SK-N-SH treated with all-trans-retinoic acid at 6 μM for 48 hours (cell line): ENCODE measurements around the gene FEZF1.

Experiments
- CSDC2 ChIP-seq: fragments of 250-450 bp; sonication (Bioruptor Pico); IDR thresholded peaks from 2 replicates; pipeline ENCODE4 v1.5.0; 2020; ENCODE audit warnings: mild to moderate bottlenecking, moderate library complexity
- ESRRG ChIP-seq: fragments of 250-450 bp; sonication (Bioruptor Pico); IDR thresholded peaks from 2 replicates; pipeline ENCODE4 v1.6.1; 2021; ENCODE audit warnings: mild to moderate bottlenecking
- OSR1 ChIP-seq: fragments of 250-450 bp; sonication (Bioruptor Pico); IDR thresholded peaks from 2 replicates; pipeline ENCODE4 v1.8.0; 2022; ENCODE audit warnings: moderate library complexity, mild to moderate bottlenecking, inconsistent platforms
- RARB ChIP-seq: fragments of 250-450 bp; sonication (Bioruptor Pico); IDR thresholded peaks from 2 replicates; pipeline ENCODE4 v1.8.0; 2021; ENCODE audit warnings: mild to moderate bottlenecking, moderate library complexity
- ZFP3 ChIP-seq: fragments of 250-450 bp; sonication (Bioruptor Pico); IDR thresholded peaks from 2 replicates; pipeline ENCODE4 v1.5.0; 2020; ENCODE audit warnings: mild to moderate bottlenecking, moderate library complexity
- ZFP30 ChIP-seq: fragments of 450-650 bp; formaldehyde crosslinking; IDR thresholded peaks from 2 replicates; pipeline ENCODE4 v1.5.0; 2022; ENCODE audit warnings: mild to moderate bottlenecking, moderate library complexity
- ZNF565 ChIP-seq: fragments of 450-650 bp; formaldehyde crosslinking; conservative IDR thresholded peaks from 2 replicates; pipeline ENCODE4 v1.5.0; 2020; ENCODE audit warnings: low read depth, mild to moderate bottlenecking, moderate library complexity
- ZNF8 ChIP-seq: fragments of 450-650 bp; formaldehyde crosslinking; IDR thresholded peaks from 2 replicates; pipeline ENCODE4 v1.5.0; 2020; ENCODE audit warnings: mild to moderate bottlenecking, moderate library complexity
- TF ChIP-seq, protein P1 (sequence below): fragments of 250-450 bp; sonication (Bioruptor Pico); IDR thresholded peaks from 2 replicates; pipeline ENCODE4 v1.5.0; 2020; ENCODE audit warnings: mild to moderate bottlenecking, moderate library complexity
- TF ChIP-seq, protein P2 (sequence below): fragments of 250-450 bp; sonication (Bioruptor Pico); IDR thresholded peaks from 2 replicates; pipeline ENCODE4 v1.5.1; 2021; ENCODE audit warnings: mild to moderate bottlenecking, moderate library complexity
- TF ChIP-seq, protein P3 (sequence below): fragments of 250-450 bp; sonication (Bioruptor Pico); IDR thresholded peaks from 2 replicates; pipeline ENCODE4 v1.8.0; 2021; ENCODE audit warnings: low read depth, mild to moderate bottlenecking, moderate library complexity, borderline replicate concordance
- TF ChIP-seq, protein P4 (sequence below): fragments of 250-450 bp; sonication (Bioruptor Pico); IDR thresholded peaks from 2 replicates; pipeline ENCODE4 v1.8.0; 2020; ENCODE audit warnings: mild to moderate bottlenecking, moderate library complexity, borderline replicate concordance

DNA sequence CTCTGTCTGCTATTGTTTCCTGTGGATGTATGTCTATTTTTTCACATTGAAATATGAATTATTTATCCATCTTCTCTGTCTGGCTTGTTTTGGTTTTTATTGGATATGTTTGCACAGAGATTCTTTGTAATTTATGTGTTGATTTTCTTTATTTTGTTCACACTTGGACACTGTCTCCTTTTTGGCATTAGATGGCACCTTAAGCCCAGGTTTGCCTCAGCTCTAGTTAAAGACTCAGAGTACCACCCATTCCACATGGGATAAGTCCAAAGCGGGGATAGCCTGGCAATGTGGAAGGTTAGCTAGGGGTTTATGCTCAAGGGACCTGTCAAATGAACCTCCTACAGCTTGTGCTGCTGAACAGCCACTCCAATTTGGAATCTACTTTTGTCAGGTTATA, 14.1 kb downstream of the FEZF1 start:
- no peak for TF ChIP-seq ZNF565 (CRISPR knock-in tag)
- TF ChIP-seq, protein P1, sequence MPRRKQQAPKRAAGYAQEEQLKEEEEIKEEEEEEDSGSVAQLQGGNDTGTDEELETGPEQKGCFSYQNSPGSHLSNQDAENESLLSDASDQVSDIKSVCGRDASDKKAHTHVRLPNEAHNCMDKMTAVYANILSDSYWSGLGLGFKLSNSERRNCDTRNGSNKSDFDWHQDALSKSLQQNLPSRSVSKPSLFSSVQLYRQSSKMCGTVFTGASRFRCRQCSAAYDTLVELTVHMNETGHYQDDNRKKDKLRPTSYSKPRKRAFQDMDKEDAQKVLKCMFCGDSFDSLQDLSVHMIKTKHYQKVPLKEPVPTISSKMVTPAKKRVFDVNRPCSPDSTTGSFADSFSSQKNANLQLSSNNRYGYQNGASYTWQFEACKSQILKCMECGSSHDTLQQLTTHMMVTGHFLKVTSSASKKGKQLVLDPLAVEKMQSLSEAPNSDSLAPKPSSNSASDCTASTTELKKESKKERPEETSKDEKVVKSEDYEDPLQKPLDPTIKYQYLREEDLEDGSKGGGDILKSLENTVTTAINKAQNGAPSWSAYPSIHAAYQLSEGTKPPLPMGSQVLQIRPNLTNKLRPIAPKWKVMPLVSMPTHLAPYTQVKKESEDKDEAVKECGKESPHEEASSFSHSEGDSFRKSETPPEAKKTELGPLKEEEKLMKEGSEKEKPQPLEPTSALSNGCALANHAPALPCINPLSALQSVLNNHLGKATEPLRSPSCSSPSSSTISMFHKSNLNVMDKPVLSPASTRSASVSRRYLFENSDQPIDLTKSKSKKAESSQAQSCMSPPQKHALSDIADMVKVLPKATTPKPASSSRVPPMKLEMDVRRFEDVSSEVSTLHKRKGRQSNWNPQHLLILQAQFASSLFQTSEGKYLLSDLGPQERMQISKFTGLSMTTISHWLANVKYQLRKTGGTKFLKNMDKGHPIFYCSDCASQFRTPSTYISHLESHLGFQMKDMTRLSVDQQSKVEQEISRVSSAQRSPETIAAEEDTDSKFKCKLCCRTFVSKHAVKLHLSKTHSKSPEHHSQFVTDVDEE (CRISPR knock-in tag) = no peak
- TF ChIP-seq, protein P2, sequence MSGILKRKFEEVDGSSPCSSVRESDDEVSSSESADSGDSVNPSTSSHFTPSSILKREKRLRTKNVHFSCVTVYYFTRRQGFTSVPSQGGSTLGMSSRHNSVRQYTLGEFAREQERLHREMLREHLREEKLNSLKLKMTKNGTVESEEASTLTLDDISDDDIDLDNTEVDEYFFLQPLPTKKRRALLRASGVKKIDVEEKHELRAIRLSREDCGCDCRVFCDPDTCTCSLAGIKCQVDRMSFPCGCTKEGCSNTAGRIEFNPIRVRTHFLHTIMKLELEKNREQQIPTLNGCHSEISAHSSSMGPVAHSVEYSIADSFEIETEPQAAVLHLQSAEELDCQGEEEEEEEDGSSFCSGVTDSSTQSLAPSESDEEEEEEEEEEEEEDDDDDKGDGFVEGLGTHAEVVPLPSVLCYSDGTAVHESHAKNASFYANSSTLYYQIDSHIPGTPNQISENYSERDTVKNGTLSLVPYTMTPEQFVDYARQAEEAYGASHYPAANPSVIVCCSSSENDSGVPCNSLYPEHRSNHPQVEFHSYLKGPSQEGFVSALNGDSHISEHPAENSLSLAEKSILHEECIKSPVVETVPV (CRISPR knock-in tag) = no peak
- TF ChIP-seq ZFP3 (CRISPR knock-in tag) = no peak
- TF ChIP-seq, protein P3, sequence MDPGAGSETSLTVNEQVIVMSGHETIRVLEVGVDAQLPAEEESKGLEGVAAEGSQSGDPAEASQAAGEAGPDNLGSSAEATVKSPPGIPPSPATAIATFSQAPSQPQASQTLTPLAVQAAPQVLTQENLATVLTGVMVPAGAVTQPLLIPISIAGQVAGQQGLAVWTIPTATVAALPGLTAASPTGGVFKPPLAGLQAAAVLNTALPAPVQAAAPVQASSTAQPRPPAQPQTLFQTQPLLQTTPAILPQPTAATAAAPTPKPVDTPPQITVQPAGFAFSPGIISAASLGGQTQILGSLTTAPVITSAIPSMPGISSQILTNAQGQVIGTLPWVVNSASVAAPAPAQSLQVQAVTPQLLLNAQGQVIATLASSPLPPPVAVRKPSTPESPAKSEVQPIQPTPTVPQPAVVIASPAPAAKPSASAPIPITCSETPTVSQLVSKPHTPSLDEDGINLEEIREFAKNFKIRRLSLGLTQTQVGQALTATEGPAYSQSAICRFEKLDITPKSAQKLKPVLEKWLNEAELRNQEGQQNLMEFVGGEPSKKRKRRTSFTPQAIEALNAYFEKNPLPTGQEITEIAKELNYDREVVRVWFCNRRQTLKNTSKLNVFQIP (CRISPR knock-in tag) = no peak
- TF ChIP-seq CSDC2 = no peak
- TF ChIP-seq OSR1 = no peak
- TF ChIP-seq RARB (CRISPR knock-in tag) = no peak
- TF ChIP-seq, protein P4, sequence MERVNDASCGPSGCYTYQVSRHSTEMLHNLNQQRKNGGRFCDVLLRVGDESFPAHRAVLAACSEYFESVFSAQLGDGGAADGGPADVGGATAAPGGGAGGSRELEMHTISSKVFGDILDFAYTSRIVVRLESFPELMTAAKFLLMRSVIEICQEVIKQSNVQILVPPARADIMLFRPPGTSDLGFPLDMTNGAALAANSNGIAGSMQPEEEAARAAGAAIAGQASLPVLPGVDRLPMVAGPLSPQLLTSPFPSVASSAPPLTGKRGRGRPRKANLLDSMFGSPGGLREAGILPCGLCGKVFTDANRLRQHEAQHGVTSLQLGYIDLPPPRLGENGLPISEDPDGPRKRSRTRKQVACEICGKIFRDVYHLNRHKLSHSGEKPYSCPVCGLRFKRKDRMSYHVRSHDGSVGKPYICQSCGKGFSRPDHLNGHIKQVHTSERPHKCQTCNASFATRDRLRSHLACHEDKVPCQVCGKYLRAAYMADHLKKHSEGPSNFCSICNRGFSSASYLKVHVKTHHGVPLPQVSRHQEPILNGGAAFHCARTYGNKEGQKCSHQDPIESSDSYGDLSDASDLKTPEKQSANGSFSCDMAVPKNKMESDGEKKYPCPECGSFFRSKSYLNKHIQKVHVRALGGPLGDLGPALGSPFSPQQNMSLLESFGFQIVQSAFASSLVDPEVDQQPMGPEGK (CRISPR knock-in tag) = no peak
- TF ChIP-seq ZFP30 (CRISPR knock-in tag) = no peak
- TF ChIP-seq ZNF8 (CRISPR knock-in tag) = no peak
- TF ChIP-seq ESRRG (CRISPR knock-in tag) = no peak
